GM21381 (cell line): ENCODE data around the gene TGM1.

Experiments
- ATAC-seq: cut with Tn5 transposase; IDR thresholded peaks from one replicate; pipeline ENCODE4 v1.9.1; 2021; ENCODE audit warnings: mild to moderate bottlenecking, moderate library complexity; ENCODE audit not compliant: unreplicated experiment

Gene TGM1

GRCh38 chr14:24292118-24292807, 29.3 kb upstream of the TGM1 start:
- ATAC-seq: no peak

- no peak for ATAC-seq
Measured at GRCh38 chr14:24291446-24292117, 28.6 kb upstream of the TGM1 start.

- ATAC-seq: no peak
Measured at GRCh38 chr14:24290746-24291145, 27.8 kb upstream of the TGM1 start.

- no peak for ATAC-seq
Measured at GRCh38 chr14:24289649-24290280, 26.8 kb upstream of the TGM1 start.

- no peak for ATAC-seq
Measured at GRCh38 chr14:24286996-24287395, 24.0 kb upstream of the TGM1 start.

GRCh38 chr14:24285351-24285750, 22.4 kb upstream of the TGM1 start:
- no peak for ATAC-seq

GRCh38 chr14:24284501-24285035, 21.6 kb upstream of the TGM1 start:
- no peak for ATAC-seq

GRCh38 chr14:24283796-24284460, 21.0 kb upstream of the TGM1 start:
- no peak for ATAC-seq

- no peak for ATAC-seq
Measured at GRCh38 chr14:24282736-24283135, 19.8 kb upstream of the TGM1 start.

- ATAC-seq: no peak
Measured at GRCh38 chr14:24281636-24282035, 18.7 kb upstream of the TGM1 start.

GRCh38 chr14:24280797-24281460, 18.0 kb upstream of the TGM1 start:
- no peak for ATAC-seq

- no peak for ATAC-seq
Measured at GRCh38 chr14:24279301-24280186, 16.6 kb upstream of the TGM1 start.

GRCh38 chr14:24278424-24278823, 15.4 kb upstream of the TGM1 start:
- ATAC-seq: no peak

GRCh38 chr14:24277606-24278321, 14.8 kb upstream of the TGM1 start:
- ATAC-seq: no peak

GRCh38 chr14:24277071-24277470, 14.1 kb upstream of the TGM1 start:
- no peak for ATAC-seq

- ATAC-seq: peak; percentile 34
Measured at GRCh38 chr14:24274101-24274543, 11.1 kb upstream of the TGM1 start.

GRCh38 chr14:24273422-24273998, 10.5 kb upstream of the TGM1 start:
- ATAC-seq: no peak

- ATAC-seq: no peak
Measured at GRCh38 chr14:24272467-24272866, 9.5 kb upstream of the TGM1 start.

- ATAC-seq: no peak
Measured at GRCh38 chr14:24271834-24272263, 8.9 kb upstream of the TGM1 start.
